H9 (cell line): Measurements from ENCODE around the gene ENOX2. TPM values are rescaled to one million over a fixed set of nuclear protein-coding genes. Genes with fewer than 3 reads are reported as not detected.
"Not testable (repeated sequence)": the region's sequence is repeated elsewhere in the genome, so short reads cannot be mapped to it uniquely, and the experiment has no call there.

Source experiments
- DNase-seq: peaks from one replicate; pipeline ENCODE4 v3.0.0-alpha.2; 2017
- H2AFZ ChIP-seq: one replicate; pipeline ENCODE4 v1.6.1; 2013; ENCODE audit warnings: mild to moderate bottlenecking, low read length, control low read depth, moderate library complexity
- H2AK5ac ChIP-seq: 2 replicates; pipeline ENCODE4 v1.6.1; 2013; ENCODE audit warnings: low read length, control low read depth, mixed read lengths; ENCODE audit not compliant: insufficient read length
- H2BK120ac ChIP-seq: one replicate; pipeline ENCODE4 v1.6.1; 2013; ENCODE audit warnings: low read depth, mild to moderate bottlenecking, low read length, control low read depth, inconsistent platforms; ENCODE audit not compliant: poor library complexity, severe bottlenecking
- H2BK12ac ChIP-seq: 2 replicates; pipeline ENCODE4 v1.6.1; 2013; ENCODE audit warnings: low read length, control low read depth, mixed read lengths, low read depth; ENCODE audit not compliant: insufficient read length
- H2BK15ac ChIP-seq: 2 replicates; pipeline ENCODE4 v1.6.1; 2013; ENCODE audit warnings: low read depth, low read length, control low read depth
- H2BK20ac ChIP-seq: one replicate; pipeline ENCODE4 v1.6.1; 2013; ENCODE audit warnings: low read depth, mild to moderate bottlenecking, low read length, control low read depth, inconsistent platforms; ENCODE audit not compliant: poor library complexity, severe bottlenecking
- H2BK5ac ChIP-seq: 2 replicates; pipeline ENCODE4 v1.6.1; 2013; ENCODE audit warnings: low read length, control low read depth, mixed read lengths; ENCODE audit not compliant: insufficient read length
- H3K14ac ChIP-seq: 2 replicates; pipeline ENCODE4 v1.6.1; 2013; ENCODE audit warnings: low read length, control low read depth; ENCODE audit not compliant: insufficient read depth
- H3K18ac ChIP-seq: 2 replicates; pipeline ENCODE4 v1.6.1; 2013; ENCODE audit warnings: low read depth, mild to moderate bottlenecking, mixed read lengths, low read length, control low read depth; ENCODE audit not compliant: insufficient read length
- H3K23ac ChIP-seq: 2 replicates; pipeline ENCODE4 v1.6.1; 2013; ENCODE audit warnings: low read length, control low read depth, mixed read lengths, low read depth; ENCODE audit not compliant: insufficient read length
- H3K23me2 ChIP-seq: 2 replicates; pipeline ENCODE4 v1.6.1; 2013; ENCODE audit warnings: low read depth, mild to moderate bottlenecking, mixed read lengths, low read length, control low read depth; ENCODE audit not compliant: insufficient read length, poor library complexity, severe bottlenecking
- H3K27ac ChIP-seq: 2 replicates; pipeline ENCODE4 v1.5.1; 2013; ENCODE audit warnings: low read length, control low read depth, mixed read lengths, low read depth; ENCODE audit not compliant: insufficient read length
- H3K27me3 ChIP-seq: 2 replicates; pipeline ENCODE4 v1.6.1; 2013; ENCODE audit warnings: low read length, control low read depth, inconsistent platforms; ENCODE audit not compliant: insufficient read depth
- H3K4ac ChIP-seq: 2 replicates; pipeline ENCODE4 v1.6.1; 2013; ENCODE audit warnings: low read depth, mild to moderate bottlenecking, control low read depth, inconsistent platforms, low read length, moderate library complexity
- H3K4me1 ChIP-seq: 2 replicates; pipeline ENCODE4 v1.6.1; 2013; ENCODE audit warnings: low read length, control low read depth, inconsistent platforms; ENCODE audit not compliant: insufficient read depth
- H3K4me2 ChIP-seq: 2 replicates; pipeline ENCODE4 v1.6.1; 2013; ENCODE audit warnings: low read length, control low read depth, mixed read lengths; ENCODE audit not compliant: insufficient read length, insufficient read depth
- H3K56ac ChIP-seq: 2 replicates; pipeline ENCODE4 v1.6.1; 2013; ENCODE audit warnings: low read depth, mild to moderate bottlenecking, mixed read lengths, low read length, control low read depth; ENCODE audit not compliant: insufficient read length
- H3K79me1 ChIP-seq: 2 replicates; pipeline ENCODE4 v1.6.1; 2013; ENCODE audit warnings: low read depth, mild to moderate bottlenecking, moderate library complexity, low read length, control low read depth, inconsistent platforms; ENCODE audit not compliant: insufficient read depth, poor library complexity, severe bottlenecking
- H3K79me2 ChIP-seq: 2 replicates; pipeline ENCODE4 v1.6.1; 2013; ENCODE audit warnings: low read length, control low read depth, inconsistent platforms; ENCODE audit not compliant: insufficient read depth
- H3K9ac ChIP-seq: 2 replicates; pipeline ENCODE4 v1.6.1; 2013; ENCODE audit warnings: low read length, control low read depth, mixed read lengths; ENCODE audit not compliant: insufficient read length; ENCODE audit errors: extremely low read depth
- H3K9me3 ChIP-seq: one replicate; pipeline ENCODE4 v1.6.1; 2013; ENCODE audit warnings: low read depth, low read length, inconsistent platforms; ENCODE audit not compliant: control insufficient read depth
- H3T11ph ChIP-seq: one replicate; pipeline ENCODE4 v1.6.1; 2013; ENCODE audit warnings: mild to moderate bottlenecking, low read length, control low read depth, inconsistent platforms
- H4K20me1 ChIP-seq: one replicate; pipeline ENCODE4 v1.6.1; 2013; ENCODE audit not compliant: control insufficient read depth, insufficient read length, insufficient read depth
- H4K5ac ChIP-seq: 2 replicates; pipeline ENCODE4 v1.6.1; 2013; ENCODE audit warnings: low read depth, mild to moderate bottlenecking, mixed read lengths, low read length, control low read depth; ENCODE audit not compliant: insufficient read length
- H4K8ac ChIP-seq: replicated peaks from 2 replicates; pipeline ENCODE4 v1.6.1; 2013; ENCODE audit warnings: low read length, control low read depth, mixed read lengths, low read depth; ENCODE audit not compliant: insufficient read length
- H4K91ac ChIP-seq: 2 replicates; pipeline ENCODE4 v1.6.1; 2013; ENCODE audit warnings: low read depth, mild to moderate bottlenecking, moderate library complexity, mixed read lengths, low read length, control low read depth; ENCODE audit not compliant: insufficient read length
- H3K27ac Mint-ChIP-seq, 3 experiments: 2 replicates in 2 of 3; 3 replicates in 1 of 3; pipeline ENCODE4 v1.8.0; 2020 to 2021; ENCODE audit warnings: mixed read lengths in 3 of 3, mild to moderate bottlenecking in 1 of 3, moderate library complexity in 1 of 3
- H3K27me3 Mint-ChIP-seq: 2 replicates; pipeline ENCODE4 v1.8.0; 2021; ENCODE audit warnings: low read depth, mild to moderate bottlenecking, moderate library complexity, mixed read lengths
- H3K36me3 Mint-ChIP-seq, 3 experiments: 2 replicates in 2 of 3; 3 replicates in 1 of 3; pipeline ENCODE4 v1.8.0; 2020 to 2021; ENCODE audit warnings: low read depth in 3 of 3, mixed read lengths in 3 of 3; ENCODE audit not compliant: insufficient read depth in 1 of 3
- H3K4me1 Mint-ChIP-seq, 2 experiments: 2 replicates each; pipeline ENCODE4 v1.8.0; 2020; ENCODE audit warnings: mixed read lengths in 2 of 2
- H3K4me3 Mint-ChIP-seq, 2 experiments: 2 replicates in 1 of 2; 3 replicates in 1 of 2; pipeline ENCODE4 v1.8.0; 2020 to 2021; ENCODE audit warnings: mild to moderate bottlenecking in 2 of 2, mixed read lengths in 2 of 2, moderate library complexity in 1 of 2
- H3K9me3 Mint-ChIP-seq, 2 experiments: 2 replicates in 1 of 2; 3 replicates in 1 of 2; pipeline ENCODE4 v1.8.0; 2020; ENCODE audit warnings: mild to moderate bottlenecking in 2 of 2, mixed read lengths in 2 of 2, moderate library complexity in 1 of 2
- WGBS: extraction: QIAGEN DNeasy Blood & Tissue Kit; methylation state at CpG from one replicate; pipeline ENCODE4 v1.1.7; 2013; ENCODE audit warnings: missing lambda C conversion rate, low lambda C conversion rate, mixed read lengths; ENCODE audit not compliant: insufficient read length; ENCODE audit errors: extremely low coverage; 5-methylcytosine and 5-hydroxymethylcytosine counted together
- total RNA-seq: library from RNA; stranded (reverse); gene quantifications from 2 replicates; pipeline ENCODE4 v1.2.1, GENCODE V29; 2021
- TF ChIP-seq, protein P1 (sequence below): fragments of 200-600 bp; sonication (generic); conservative IDR thresholded peaks from 3 replicates; pipeline ENCODE4 v1.8.0; 2021; ENCODE audit warnings: antibody characterized with exemption, mild to moderate bottlenecking

ENOX2 gene
- total RNA-seq, 1 experiment from 2014 or later: 17.7 TPM

DNA sequence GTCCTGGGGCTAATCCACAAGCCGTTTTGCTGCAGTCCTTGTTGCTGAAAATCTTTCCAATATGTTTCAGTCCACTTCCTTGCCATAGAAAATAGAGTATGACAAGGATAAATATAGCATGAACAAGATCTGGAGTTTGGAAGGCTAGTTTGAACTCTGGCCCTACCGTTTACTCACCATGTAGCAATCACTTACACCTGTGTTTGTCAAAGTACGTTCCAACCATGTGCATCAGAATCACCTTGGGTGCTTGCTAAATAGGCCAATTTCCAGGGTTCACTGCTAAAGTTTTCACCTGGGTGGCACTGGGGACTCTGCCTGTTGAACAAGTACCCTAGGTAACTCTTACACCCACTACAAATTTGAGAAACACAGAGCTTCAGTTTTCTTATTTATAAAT is 188.9 kb downstream of the ENOX2 start:
- no peak overlapping the region for H2AFZ ChIP-seq
- H4K20me1 ChIP-seq: no peaks in the 10 kb centered on the region
- no peaks in the 10 kb centered on the region for H3K79me2 ChIP-seq
- no peak overlapping the region for H3T11ph ChIP-seq
- Mint-ChIP-seq H3K9me3 (no peaks in the 10 kb centered on the region), H3K4me3 (no peak overlapping the region), H3K27ac (no peak overlapping the region), H3K4me1 (peaks cover 35 to 40% of the 10 kb centered on the region in 2 experiments), H3K36me3 (no peaks in the 10 kb centered on the region), H3K27me3 (0 out of 2 replicates have a peak, but pooled peaks cover 2% of the 10 kb centered on the region)
- H3K23me2 ChIP-seq: no peaks in the 10 kb centered on the region
- no peak overlapping the region for H2BK120ac ChIP-seq
- no peak overlapping the region for H2AK5ac ChIP-seq
- TF ChIP-seq, protein P1, sequence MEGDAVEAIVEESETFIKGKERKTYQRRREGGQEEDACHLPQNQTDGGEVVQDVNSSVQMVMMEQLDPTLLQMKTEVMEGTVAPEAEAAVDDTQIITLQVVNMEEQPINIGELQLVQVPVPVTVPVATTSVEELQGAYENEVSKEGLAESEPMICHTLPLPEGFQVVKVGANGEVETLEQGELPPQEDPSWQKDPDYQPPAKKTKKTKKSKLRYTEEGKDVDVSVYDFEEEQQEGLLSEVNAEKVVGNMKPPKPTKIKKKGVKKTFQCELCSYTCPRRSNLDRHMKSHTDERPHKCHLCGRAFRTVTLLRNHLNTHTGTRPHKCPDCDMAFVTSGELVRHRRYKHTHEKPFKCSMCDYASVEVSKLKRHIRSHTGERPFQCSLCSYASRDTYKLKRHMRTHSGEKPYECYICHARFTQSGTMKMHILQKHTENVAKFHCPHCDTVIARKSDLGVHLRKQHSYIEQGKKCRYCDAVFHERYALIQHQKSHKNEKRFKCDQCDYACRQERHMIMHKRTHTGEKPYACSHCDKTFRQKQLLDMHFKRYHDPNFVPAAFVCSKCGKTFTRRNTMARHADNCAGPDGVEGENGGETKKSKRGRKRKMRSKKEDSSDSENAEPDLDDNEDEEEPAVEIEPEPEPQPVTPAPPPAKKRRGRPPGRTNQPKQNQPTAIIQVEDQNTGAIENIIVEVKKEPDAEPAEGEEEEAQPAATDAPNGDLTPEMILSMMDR: no peak
- H2BK5ac ChIP-seq: no peak overlapping the region
- no peak overlapping the region for H4K8ac ChIP-seq
- H4K91ac ChIP-seq: no peak overlapping the region
- H3K27me3 ChIP-seq: no peaks in the 10 kb centered on the region; the same call in 1 of the 2 replicates
- H3K18ac ChIP-seq: no peak overlapping the region
- no peaks in the 10 kb centered on the region for H3K9me3 ChIP-seq
- H3K79me1 ChIP-seq: no peaks in the 10 kb centered on the region
- no peak overlapping the region for H3K4ac ChIP-seq
- H3K4me2 ChIP-seq: no peak overlapping the region
- no peak overlapping the region for H3K23ac ChIP-seq
- no peak overlapping the region for H4K5ac ChIP-seq
- no peak overlapping the region for H3K14ac ChIP-seq
- peaks cover 4% of the 10 kb centered on the region; the same call in 1 of the 2 replicates for H3K4me1 ChIP-seq
- WGBS: no CpG with 5 or more reads among the region's 3 CpGs
- H3K27ac ChIP-seq: no peak overlapping the region
- no peak overlapping the region for H2BK15ac ChIP-seq
- H2BK20ac ChIP-seq: no peak overlapping the region
- H3K9ac ChIP-seq: no peak overlapping the region
- no peak for DNase-seq
- no peak overlapping the region for H3K56ac ChIP-seq
- H2BK12ac ChIP-seq: no peak overlapping the region

DNA sequence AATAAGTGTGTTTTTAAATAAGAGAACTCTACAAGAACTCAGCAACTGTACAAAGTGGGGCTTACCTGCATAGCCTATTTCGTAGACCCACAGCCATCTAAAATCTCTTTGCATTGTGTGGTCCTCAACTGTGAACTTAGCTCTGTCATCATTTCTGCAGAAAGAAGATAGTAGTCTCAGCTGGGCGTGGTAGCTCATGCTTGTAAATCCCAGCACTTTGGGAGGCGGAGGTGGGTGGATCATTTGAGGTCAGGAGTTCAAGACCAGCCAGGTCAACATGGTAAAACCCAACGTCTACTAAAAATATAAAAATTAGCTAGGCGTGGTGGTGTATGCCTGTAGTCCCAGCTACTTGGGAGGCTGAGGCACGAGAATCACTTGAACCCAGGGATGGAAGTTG is 193.8 kb downstream of the ENOX2 start:
- not testable (repeated sequence) for H3K27me3 ChIP-seq, H3K9me3 ChIP-seq, H4K8ac ChIP-seq, H3K27ac Mint-ChIP-seq, H3K4me2 ChIP-seq, H2BK12ac ChIP-seq, H3K23ac ChIP-seq, H4K5ac ChIP-seq, H3K27me3 Mint-ChIP-seq, H3T11ph ChIP-seq, H2BK5ac ChIP-seq, H3K4me3 Mint-ChIP-seq, H4K91ac ChIP-seq, H2BK15ac ChIP-seq, H4K20me1 ChIP-seq, H3K79me1 ChIP-seq, H2BK20ac ChIP-seq, H3K18ac ChIP-seq, DNase-seq, H3K27ac ChIP-seq, H3K9ac ChIP-seq, H2BK120ac ChIP-seq, H3K4ac ChIP-seq, H3K79me2 ChIP-seq, H3K23me2 ChIP-seq, H3K4me1 ChIP-seq, H2AFZ ChIP-seq, H3K36me3 Mint-ChIP-seq, H2AK5ac ChIP-seq, H3K56ac ChIP-seq, H3K9me3 Mint-ChIP-seq, H3K14ac ChIP-seq
- WGBS: no CpG with 5 or more reads among the region's 6 CpGs
- H3K4me1 Mint-ChIP-seq: peaks cover 16 to 18% of the 10 kb centered on the region in 2 experiments
